Activated CD4-positive, alpha-beta memory T cell treated with anti-CD3 and anti-CD28 coated beads for 36 hours (primary cell): ENCODE data around the gene ATG4B. TPM values are rescaled to one million over a fixed set of nuclear protein-coding genes. Genes with fewer than 3 reads are reported as not detected.

ENCODE experiments used
- CTCF ChIA-PET: fragments of 350-600 bp; sonication (Branson Sonifier 250); formaldehyde crosslinking; loops from one replicate; lab custom pipeline; 2021; ENCODE audit warnings: antibody characterized with exemption, inconsistent platforms; lab: Charles Lee
- POLR2A ChIA-PET: fragments of 350-600 bp; sonication (Branson Sonifier 250); formaldehyde crosslinking; loops from one replicate; lab custom pipeline; 2021; ENCODE audit warnings: antibody characterized with exemption; lab: Charles Lee
- DNase-seq: peaks from one replicate; pipeline ENCODE4 v3.0.0-alpha.2; 2020
- H3K27ac Mint-ChIP-seq: one replicate; pipeline ENCODE4 v1.8.0; 2021; ENCODE audit warnings: mixed read lengths
- H3K27me3 Mint-ChIP-seq: one replicate; pipeline ENCODE4 v1.8.0; 2021; ENCODE audit warnings: mixed read lengths
- H3K36me3 Mint-ChIP-seq: one replicate; pipeline ENCODE4 v1.8.0; 2021; ENCODE audit warnings: mixed read lengths
- H3K4me1 Mint-ChIP-seq: one replicate; pipeline ENCODE4 v1.8.0; 2021; ENCODE audit warnings: low read depth, mixed read lengths
- H3K4me3 Mint-ChIP-seq: one replicate; pipeline ENCODE4 v1.8.0; 2021; ENCODE audit warnings: mild to moderate bottlenecking, mixed read lengths
- H3K9me3 Mint-ChIP-seq: one replicate; pipeline ENCODE4 v1.8.0; 2021; ENCODE audit warnings: mixed read lengths
- intact Hi-C: fragments of 100-400 bp; cut with micrococcal nuclease; formaldehyde crosslinking; loops from one replicate; pipeline ENCODE4 v1.15.1; 2023
- total RNA-seq, 2 experiments: library from RNA; stranded (reverse); gene quantifications; one replicate each; pipeline ENCODE4 v1.2.3, GENCODE V29; 2021

Gene ATG4B
- total RNA-seq, 2 experiments from 2014 or later: 85.0 to 85.9 TPM

DNA sequence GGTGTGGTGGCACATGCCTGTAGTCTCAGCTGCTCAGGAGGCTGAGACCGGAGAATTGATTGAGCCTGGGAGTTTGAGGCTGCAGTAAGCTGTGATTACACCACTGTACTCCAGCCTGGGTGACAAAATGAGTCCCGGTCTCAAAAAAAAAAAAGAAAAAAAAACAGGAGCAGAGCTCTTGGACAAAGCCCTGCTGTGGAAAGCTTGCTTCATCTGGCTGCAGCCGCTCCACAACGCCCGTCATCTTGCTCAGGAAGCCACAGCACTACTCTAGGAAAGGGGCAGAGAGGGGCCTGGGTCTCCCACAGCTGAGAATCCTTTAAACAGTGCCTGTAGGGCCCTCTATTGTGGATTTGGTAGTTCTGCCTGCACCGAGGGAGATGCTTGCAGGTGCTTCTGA is 11.0 kb downstream of the ATG4B start:
- POLR2A ChIA-PET: no interaction called here
- no peaks in the 10 kb centered on the region for H3K27me3 Mint-ChIP-seq

GRCh38 chr2:241649404-241649803 is 11.9 kb downstream of the ATG4B start:
- Mint-ChIP-seq H3K9me3 (no peaks in the 10 kb centered on the region), H3K27me3 (no peaks in the 10 kb centered on the region), H3K36me3 (peaks cover 10% of the 10 kb centered on the region), H3K27ac (no peak overlapping the region), H3K4me3 (no peak overlapping the region), H3K4me1 (peaks cover 4% of the 10 kb centered on the region)
- intact Hi-C loops: no loop called here
- ChIA-PET CTCF (interaction anchor here (1.5 kb wide), 1 partner anchor 10 kb away, joined by 3 read pairs; no protein-coding TSS in a partner anchor), POLR2A (no interaction called here)
- DNase-seq: no peak

More for the DNA sequence above, 11.0 kb downstream of the ATG4B start:
- Mint-ChIP-seq H3K4me3 (no peak overlapping the region), H3K9me3 (no peaks in the 10 kb centered on the region), H3K27ac (no peak overlapping the region), H3K36me3 (peaks cover 8% of the 10 kb centered on the region), H3K4me1 (peaks cover 4% of the 10 kb centered on the region)
- CTCF ChIA-PET: interaction anchor here (1.5 kb wide), 1 partner anchor 11 kb away, joined by 3 read pairs; no protein-coding TSS in a partner anchor
- intact Hi-C loops: no loop called here
- DNase-seq: no peak

DNA sequence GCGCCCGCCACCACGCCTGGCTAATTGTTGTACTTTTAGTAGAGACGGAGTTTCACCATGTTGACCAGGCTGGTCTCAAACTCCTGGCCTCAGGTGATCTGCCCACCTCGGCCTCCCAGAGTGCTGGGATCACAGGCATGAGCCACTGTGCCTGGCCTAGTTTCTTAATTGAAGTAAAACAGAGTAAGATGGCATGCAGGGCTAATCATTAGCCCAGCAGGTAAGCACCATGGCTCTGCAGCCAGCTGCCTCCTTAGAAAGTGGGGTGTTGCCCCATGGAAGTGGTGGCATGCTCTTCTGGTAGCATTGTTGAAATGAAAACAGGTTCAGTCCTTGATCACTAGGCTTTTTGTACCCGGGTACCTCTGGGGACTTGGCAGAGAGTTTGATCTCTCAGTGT is 12.4 kb downstream of the ATG4B start:
- intact Hi-C loops: no loop called here
- no peaks in the 10 kb centered on the region for H3K27me3 Mint-ChIP-seq
- POLR2A ChIA-PET: no interaction called here
- H3K4me1 Mint-ChIP-seq: peaks cover 4% of the 10 kb centered on the region
- H3K27ac Mint-ChIP-seq: no peak overlapping the region
- no peak for DNase-seq
- no peak overlapping the region for H3K4me3 Mint-ChIP-seq
- H3K36me3 Mint-ChIP-seq: peaks cover 12% of the 10 kb centered on the region
- CTCF ChIA-PET: interaction anchor here (1.0 to 1.4 kb wide), 2 partner anchors 10 to 229 kb away, joined by 4 read pairs; no protein-coding TSS in a partner anchor
- no peaks in the 10 kb centered on the region for H3K9me3 Mint-ChIP-seq

DNA sequence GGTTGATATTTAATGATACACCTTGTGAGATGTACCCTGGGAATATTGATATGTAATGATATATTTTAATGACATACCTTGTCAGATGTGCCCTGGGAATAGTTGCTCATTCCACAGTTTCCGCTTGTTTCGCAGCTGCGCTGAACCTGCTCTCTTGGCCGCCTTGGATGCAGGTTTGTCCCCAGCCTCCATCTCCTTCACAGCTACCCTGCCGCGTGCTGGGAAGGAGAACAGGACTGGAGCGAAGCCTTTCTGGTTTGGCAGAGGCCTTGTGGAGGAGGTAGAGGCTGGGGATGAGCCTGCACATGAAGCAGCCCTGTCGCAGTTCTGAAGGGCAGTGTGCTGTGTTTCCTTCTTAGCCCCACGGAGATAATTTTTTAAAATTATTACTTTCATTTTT is 14.6 kb downstream of the ATG4B start:
- DNase-seq: no peak
- POLR2A ChIA-PET: no interaction called here
- H3K4me1 Mint-ChIP-seq: peaks cover 4% of the 10 kb centered on the region
- H3K27me3 Mint-ChIP-seq: no peaks in the 10 kb centered on the region
- intact Hi-C loops: no loop called here
- H3K36me3 Mint-ChIP-seq: peaks cover 22% of the 10 kb centered on the region
- CTCF ChIA-PET: no interaction called here
- no peak overlapping the region for H3K27ac Mint-ChIP-seq
- H3K4me3 Mint-ChIP-seq: no peak overlapping the region
- no peaks in the 10 kb centered on the region for H3K9me3 Mint-ChIP-seq

DNA sequence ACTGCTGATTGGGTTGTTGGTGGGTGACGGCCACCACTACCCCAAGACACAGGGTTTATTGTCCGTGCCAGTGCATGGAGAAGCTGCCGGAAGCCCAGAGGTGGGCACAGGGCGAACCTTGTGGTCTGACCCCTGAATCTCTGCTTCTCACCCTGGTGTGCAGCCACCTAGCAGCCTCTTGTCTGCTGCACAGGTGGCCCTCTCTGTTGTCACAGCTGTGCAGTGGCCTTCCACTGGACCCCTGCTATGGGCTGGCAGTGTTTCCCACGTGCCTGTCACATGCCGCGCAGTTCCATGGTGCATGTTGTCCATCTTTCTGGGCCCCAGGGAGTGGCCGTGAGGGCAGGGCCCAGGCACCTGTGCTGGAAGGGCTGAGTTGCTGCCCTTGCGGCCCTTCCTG is 15.2 kb downstream of the ATG4B start:
- intact Hi-C loops: no loop called here
- POLR2A ChIA-PET: no interaction called here
- Mint-ChIP-seq H3K27me3 (no peaks in the 10 kb centered on the region), H3K36me3 (peaks cover 24% of the 10 kb centered on the region), H3K4me3 (no peak overlapping the region), H3K9me3 (no peaks in the 10 kb centered on the region), H3K4me1 (peaks cover 4% of the 10 kb centered on the region), H3K27ac (no peak overlapping the region)
- CTCF ChIA-PET: no interaction called here
- DNase-seq: no peak

DNA sequence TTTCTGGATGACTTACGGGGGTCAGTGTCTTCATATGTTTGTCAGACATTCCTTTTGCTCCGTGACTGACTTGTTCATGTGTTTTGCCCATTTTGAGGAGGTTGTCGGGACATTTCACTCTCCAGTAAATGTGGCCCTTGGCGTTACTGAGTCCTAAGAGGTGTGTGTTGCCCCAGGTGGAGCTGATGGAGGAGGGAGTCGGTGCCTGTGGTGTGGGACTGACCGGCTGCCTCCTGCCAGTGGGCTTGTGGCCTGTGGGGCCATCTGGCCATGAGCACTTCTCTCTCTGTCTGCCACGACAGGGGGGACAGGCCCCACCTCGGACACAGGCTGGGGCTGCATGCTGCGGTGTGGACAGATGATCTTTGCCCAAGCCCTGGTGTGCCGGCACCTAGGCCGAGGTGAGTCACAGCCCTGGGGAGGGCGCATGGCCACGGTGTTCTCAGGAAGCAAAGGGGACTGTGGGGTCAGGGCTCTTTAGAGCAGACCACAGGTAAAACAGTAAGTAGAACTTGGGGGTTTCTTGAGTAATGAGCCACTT is 15.8 kb downstream of the ATG4B start:
- H3K9me3 Mint-ChIP-seq: no peaks in the 10 kb centered on the region
- DNase-seq: no peak
- no peaks in the 10 kb centered on the region for H3K27me3 Mint-ChIP-seq
- ChIA-PET POLR2A (no interaction called here), CTCF (no interaction called here)
- peaks cover 4% of the 10 kb centered on the region for H3K4me1 Mint-ChIP-seq
- H3K36me3 Mint-ChIP-seq: peaks cover 26% of the 10 kb centered on the region
- H3K4me3 Mint-ChIP-seq: no peak overlapping the region
- intact Hi-C loops: no loop called here
- no peak overlapping the region for H3K27ac Mint-ChIP-seq

DNA sequence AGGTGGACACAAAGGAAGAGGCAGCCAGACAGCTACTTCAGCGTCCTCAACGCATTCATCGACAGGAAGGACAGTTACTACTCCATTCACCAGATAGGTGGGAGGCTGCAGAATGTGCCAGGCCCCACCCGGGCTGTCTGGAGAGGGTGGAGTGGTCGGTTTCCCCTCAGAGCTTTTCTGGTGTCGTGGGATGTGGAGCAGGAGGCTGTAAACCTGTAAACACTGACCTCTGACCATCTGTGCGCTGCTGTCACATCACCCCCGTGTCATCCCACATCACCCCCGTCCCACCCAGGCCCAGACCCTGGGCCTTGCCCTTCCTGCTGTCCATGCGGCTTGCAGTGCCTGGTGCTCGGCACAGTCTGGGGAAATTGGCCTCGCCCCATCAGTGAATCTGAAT is 17.1 kb downstream of the ATG4B start:
- Mint-ChIP-seq H3K4me1 (no peaks in the 10 kb centered on the region), H3K9me3 (no peaks in the 10 kb centered on the region), H3K27ac (no peak overlapping the region), H3K36me3 (peaks cover 33% of the 10 kb centered on the region), H3K4me3 (no peak overlapping the region), H3K27me3 (no peaks in the 10 kb centered on the region)
- no peak for DNase-seq
- CTCF ChIA-PET: no interaction called here
- POLR2A ChIA-PET: no interaction called here
- intact Hi-C loops: no loop called here

DNA sequence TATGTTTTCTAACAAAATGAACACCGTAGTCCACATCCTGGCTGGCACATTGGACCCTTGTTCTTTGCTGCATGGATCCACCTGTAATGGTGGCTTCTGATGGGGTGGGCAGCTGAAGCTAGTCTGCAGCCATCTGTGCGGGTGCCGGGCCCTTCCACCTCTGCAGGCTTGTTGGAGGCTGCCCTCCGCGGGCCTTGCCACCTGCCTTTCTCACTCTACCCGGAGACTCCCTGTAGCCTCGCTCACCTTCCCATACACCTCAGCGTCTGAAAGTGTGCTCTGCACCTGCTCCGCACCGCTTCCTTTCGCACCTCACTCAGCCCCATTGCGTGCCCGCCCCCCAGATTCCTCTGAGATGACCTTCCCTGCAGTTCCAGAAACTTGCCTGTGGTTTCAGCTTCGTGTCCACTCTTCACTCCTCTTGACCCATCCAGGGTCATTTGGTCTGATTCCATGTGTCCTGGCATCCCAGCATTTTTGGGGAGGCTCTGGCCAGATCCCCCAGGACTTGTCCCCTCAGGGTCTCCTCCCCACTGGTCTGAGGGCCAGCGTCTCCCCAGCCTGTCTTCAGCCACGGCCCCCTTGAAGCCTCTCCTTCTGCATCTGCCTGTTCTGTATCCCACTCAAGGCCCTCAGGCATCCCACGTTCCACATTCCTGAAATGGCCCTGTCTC is 18.2 kb downstream of the ATG4B start:
- no peak overlapping the region for H3K4me3 Mint-ChIP-seq
- no peak overlapping the region for H3K27ac Mint-ChIP-seq
- ChIA-PET POLR2A (no interaction called here), CTCF (no interaction called here)
- no peaks in the 10 kb centered on the region for H3K9me3 Mint-ChIP-seq
- DNase-seq: no peak
- H3K4me1 Mint-ChIP-seq: no peaks in the 10 kb centered on the region
- H3K27me3 Mint-ChIP-seq: no peaks in the 10 kb centered on the region
- H3K36me3 Mint-ChIP-seq: peaks cover 40% of the 10 kb centered on the region
- intact Hi-C loops: no loop called here

DNA sequence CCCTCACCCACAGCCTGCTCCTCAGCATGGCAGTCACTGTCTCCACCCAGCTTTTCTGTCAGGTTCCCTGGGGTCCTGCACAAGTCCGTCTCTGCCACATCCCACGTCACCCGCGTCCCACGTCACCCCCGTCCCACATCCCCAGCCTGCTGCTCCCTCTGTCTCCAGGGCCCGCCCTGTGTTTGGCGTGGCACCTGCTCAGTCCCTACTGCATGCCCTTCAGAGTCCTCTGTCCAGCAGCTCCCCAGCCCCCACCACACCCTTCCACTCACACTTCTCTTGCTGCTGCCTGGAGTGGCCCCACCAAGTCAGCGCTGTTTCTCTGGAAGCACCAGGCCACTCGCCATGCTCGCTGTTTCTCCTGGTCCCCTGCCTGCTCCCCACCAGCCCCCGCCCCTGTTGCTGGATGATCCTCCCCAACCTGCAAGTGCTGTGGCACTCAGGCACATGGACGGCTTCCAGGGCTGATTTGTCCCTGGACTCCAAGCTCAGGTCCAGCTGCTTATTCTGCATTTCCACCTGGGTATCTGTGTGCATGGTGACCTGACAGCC is 18.8 kb downstream of the ATG4B start:
- Mint-ChIP-seq H3K36me3 (peaks cover 43% of the 10 kb centered on the region), H3K27me3 (no peaks in the 10 kb centered on the region), H3K4me3 (no peak overlapping the region), H3K4me1 (no peaks in the 10 kb centered on the region), H3K9me3 (no peaks in the 10 kb centered on the region), H3K27ac (no peak overlapping the region)
- CTCF ChIA-PET: no interaction called here
- DNase-seq: no peak
- POLR2A ChIA-PET: no interaction called here
- intact Hi-C loops: no loop called here

GRCh38 chr2:241657786-241658254 is 20.3 kb downstream of the ATG4B start:
- POLR2A ChIA-PET: no interaction called here
- intact Hi-C loops: no loop called here
- Mint-ChIP-seq H3K27ac (no peak overlapping the region), H3K36me3 (peaks cover 38% of the 10 kb centered on the region), H3K4me1 (no peaks in the 10 kb centered on the region), H3K9me3 (no peaks in the 10 kb centered on the region), H3K27me3 (no peaks in the 10 kb centered on the region), H3K4me3 (no peak overlapping the region)
- no peak for DNase-seq
- CTCF ChIA-PET: interaction anchor here (1.0 to 2.1 kb wide), 3 partner anchors 15 to 806 kb away, joined by 4 to 11 read pairs (median 4); no protein-coding TSS in a partner anchor

DNA sequence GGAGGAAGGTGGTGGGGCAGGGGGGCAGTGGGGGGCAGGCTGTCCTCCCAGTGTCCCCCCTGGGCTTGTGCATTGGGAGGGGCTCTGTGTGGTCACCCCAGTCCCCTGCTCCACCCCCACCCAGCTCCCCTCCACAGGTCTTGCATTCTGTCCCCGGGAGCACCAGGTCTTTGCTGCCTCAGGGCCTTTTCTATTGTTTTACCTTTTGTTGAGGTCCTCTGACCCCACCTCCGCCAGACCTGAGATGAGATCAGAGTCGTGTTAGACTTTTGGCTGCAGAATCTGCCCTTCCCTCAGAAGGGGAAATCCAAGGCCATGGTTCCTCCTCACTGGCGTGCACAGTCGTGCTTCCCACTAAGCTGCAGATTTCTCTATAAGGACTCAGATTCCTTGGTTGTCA is 20.8 kb downstream of the ATG4B start:
- intact Hi-C loops: no loop called here
- ChIA-PET POLR2A (no interaction called here), CTCF (interaction anchor here (1.0 to 2.1 kb wide), 3 partner anchors 16 to 807 kb away, joined by 4 to 11 read pairs (median 4); no protein-coding TSS in a partner anchor)
- Mint-ChIP-seq H3K4me1 (no peaks in the 10 kb centered on the region), H3K36me3 (peaks cover 38% of the 10 kb centered on the region), H3K4me3 (no peak overlapping the region), H3K27me3 (no peaks in the 10 kb centered on the region), H3K9me3 (no peaks in the 10 kb centered on the region), H3K27ac (no peak overlapping the region)
- DNase-seq: no peak

- peak; percentile 59 for DNase-seq
- ChIA-PET POLR2A (no interaction called here), CTCF (interaction anchor here (0.7 to 2.1 kb wide), 8 partner anchors 9 to 808 kb away, joined by 3 to 11 read pairs (median 4); no protein-coding TSS in a partner anchor)
- intact Hi-C loops: no loop called here
- Mint-ChIP-seq H3K36me3 (peaks cover 36% of the 10 kb centered on the region), H3K4me1 (no peaks in the 10 kb centered on the region), H3K9me3 (no peaks in the 10 kb centered on the region), H3K4me3 (no peak overlapping the region), H3K27me3 (no peaks in the 10 kb centered on the region), H3K27ac (no peak overlapping the region)
Observed at GRCh38 chr2:241659150-241659739, 21.8 kb downstream of the ATG4B start.
